Putamen (tissue), 1 donor: ENCODE results near the gene ARHGEF17.
A peak's percentile ranks its signal among the peaks of the same experiment; 100 is the strongest.

Source experiments
- DNase-seq: peaks from one replicate; pipeline ENCODE4 v3.0.0-alpha.2; 2016; ENCODE audit warnings: low spot score

ARHGEF17 gene

GRCh38 chr11:73330569-73331093 lies 22.6 kb downstream of the ARHGEF17 start:
- no peak for DNase-seq

GRCh38 chr11:73331138-73331916 lies 23.3 kb downstream of the ARHGEF17 start:
- no peak for DNase-seq

DNA sequence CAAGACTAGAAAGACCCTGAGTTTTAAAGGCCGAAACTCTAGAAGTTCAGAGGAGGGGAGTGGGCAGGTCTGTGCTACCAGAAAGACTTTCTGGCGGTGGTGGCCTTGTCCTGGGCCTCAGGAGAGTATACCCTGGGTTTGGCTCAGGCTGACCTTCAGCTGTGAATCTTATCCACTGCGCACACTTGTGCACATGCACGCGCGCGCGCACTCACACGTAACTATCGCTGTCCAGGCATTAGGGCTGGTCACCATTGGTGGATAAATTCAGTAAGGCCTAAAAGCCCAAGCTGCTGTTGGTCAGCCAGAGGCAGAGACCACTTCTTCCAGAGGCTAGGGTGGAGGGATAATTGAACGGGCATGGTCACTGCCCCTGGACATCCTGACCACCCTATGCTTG lies 25.1 kb downstream of the ARHGEF17 start:
- DNase-seq, result no peak

- no peak for DNase-seq
These were observed 25.7 kb downstream of the ARHGEF17 start for GRCh38 chr11:73333640-73334383.

DNA sequence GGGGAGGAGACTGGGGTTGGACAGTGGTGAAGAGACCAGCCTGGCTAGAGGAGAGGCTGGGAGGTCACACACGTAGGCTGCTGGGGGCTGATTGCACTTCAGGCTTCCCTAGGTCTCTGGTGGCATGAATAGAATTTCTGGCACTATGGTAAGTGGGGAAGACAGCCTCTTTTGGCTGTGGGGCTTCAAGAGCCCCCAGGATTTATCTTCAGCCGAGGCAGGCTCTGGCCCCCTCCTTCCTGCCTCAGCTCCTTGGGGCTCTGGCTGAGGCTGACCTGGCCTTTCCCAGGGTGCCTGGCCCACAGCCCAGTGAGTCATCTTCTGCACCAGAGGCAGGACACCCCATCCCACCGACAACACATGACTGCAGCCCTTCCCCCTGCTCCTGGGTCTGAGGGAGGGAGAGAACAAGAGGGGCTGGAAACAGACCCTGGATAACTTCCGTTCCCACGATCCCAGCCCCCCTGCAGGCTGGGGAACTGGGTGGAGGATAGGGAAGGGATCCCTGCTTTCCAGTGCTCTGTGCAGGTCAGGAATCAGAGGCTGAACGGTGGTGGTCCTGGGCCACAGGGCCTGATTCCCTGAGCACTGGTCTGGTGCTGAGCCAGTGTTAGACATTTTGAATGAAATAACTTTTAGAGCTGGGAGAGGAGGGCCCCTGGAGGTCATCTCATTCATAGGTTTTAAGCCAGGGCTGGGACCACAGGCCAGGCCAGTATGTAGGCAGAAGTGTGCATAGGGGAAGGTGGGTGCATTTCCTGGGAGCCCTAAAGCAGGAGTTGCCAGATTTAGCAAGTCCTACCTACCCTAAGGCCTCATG lies 26.5 kb downstream of the ARHGEF17 start:
- DNase-seq, result no peak

- DNase-seq, result peak; percentile 77
These were observed 27.3 kb downstream of the ARHGEF17 start for GRCh38 chr11:73335204-73335923.

- no peak for DNase-seq
These were observed 29.8 kb downstream of the ARHGEF17 start for GRCh38 chr11:73337846-73338245.

DNA sequence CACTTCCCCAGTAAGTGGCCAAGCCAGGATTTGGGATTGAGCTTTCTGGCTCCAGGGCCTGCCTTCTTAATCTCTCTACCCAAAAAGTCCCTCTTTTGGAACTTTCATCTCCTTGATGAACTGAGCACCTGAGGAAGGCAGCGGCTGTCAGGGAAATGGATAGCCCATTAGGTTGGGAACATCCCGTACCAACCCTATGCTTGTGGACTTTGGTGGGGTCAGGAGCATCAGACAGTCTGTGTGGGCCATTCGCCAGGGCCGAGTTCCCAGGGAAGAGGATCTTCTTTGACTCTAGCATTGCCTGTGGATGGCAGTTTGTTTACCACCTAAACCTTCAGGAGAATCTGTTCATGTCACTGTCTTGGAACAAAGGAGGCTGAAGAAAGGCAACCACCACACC lies 30.2 kb downstream of the ARHGEF17 start:
- DNase-seq, result no peak

GRCh38 chr11:73340164-73340563 lies 32.1 kb downstream of the ARHGEF17 start:
- DNase-seq, result no peak

GRCh38 chr11:73342633-73343032 lies 34.6 kb downstream of the ARHGEF17 start:
- DNase-seq, result no peak

GRCh38 chr11:73343076-73343873 lies 35.2 kb downstream of the ARHGEF17 start:
- DNase-seq, result no peak

DNA sequence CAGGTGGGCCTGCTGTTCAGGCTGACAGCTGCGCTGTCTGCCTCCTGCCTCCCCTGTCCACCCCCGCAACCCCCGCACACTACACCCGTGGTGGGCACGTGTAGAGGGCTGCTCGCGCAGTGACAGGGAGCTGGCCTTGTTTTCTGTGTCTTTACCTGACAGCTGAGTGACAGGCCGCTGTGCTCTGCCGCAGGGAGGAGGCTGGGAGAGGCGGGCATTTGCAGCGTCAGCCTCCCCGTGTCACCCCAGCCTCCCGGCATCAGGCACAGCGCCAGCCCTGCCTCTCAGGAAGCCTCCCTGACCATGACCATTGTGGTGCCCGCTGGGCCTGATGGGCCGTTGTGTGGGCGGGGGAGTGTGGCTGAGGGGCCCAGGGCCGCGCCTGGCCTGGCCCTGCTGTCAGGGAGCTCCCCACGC lies 36.1 kb downstream of the ARHGEF17 start:
- peak; percentile 83 for DNase-seq

DNA sequence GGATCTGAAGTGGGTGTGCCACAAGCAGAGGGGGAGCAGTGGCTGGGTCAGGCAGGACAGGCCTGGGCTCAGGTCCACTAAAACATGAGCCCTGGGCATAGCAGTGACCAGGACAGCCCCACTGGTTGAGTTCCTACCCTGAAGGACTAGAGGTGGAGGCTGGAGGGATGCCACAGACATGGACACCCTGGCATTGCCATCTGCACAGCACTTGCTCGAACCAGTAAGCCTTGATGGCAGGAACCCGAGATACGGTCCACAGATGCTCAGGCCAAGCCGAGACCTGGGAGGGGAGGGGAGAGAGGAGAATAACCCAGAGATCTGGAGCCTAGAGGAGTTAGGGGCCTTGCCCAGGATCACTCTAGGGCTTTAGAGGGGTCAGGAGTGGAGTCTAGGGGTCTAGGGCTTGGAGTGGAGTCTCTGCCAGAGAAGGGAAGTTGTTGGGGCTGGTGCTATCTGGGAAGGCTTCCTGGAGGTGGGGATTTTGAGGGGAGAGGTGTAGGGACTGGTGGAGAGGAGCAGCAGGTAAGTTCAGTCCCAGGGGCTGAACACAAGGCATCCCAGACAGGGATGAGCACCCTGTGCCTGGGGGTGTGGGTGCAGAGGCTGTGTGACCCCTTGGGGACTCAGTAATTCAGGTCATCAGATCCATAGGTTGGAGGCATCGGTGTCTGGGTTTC lies 37.5 kb downstream of the ARHGEF17 start:
- no peak for DNase-seq

- no peak for DNase-seq
These were observed 38.3 kb downstream of the ARHGEF17 start for GRCh38 chr11:73346186-73346935.

GRCh38 chr11:73347067-73347466 lies 39.0 kb downstream of the ARHGEF17 start:
- DNase-seq, result no peak

DNA sequence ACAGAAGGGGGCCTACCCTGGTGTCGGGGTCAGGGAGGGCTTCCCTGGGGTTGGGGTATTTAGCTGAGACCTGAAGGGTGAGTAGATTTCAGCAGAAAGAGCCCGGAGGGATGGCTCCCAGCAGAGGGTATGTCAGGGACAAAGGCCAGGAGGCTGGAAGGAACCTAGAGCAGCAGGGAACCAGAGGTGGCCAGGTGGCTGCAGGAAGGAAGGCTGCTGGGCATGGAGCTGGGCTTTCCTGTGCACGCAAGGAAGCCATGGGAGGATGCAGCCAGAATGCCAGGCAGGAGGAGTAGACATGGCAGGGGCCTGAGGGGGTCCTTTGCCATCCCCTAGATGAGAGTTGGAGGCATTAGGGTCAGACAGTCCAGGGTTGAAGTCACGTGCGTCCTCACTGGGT lies 40.8 kb downstream of the ARHGEF17 start:
- DNase-seq, result no peak

GRCh38 chr11:73349633-73350032 lies 41.6 kb downstream of the ARHGEF17 start:
- no peak for DNase-seq

DNA sequence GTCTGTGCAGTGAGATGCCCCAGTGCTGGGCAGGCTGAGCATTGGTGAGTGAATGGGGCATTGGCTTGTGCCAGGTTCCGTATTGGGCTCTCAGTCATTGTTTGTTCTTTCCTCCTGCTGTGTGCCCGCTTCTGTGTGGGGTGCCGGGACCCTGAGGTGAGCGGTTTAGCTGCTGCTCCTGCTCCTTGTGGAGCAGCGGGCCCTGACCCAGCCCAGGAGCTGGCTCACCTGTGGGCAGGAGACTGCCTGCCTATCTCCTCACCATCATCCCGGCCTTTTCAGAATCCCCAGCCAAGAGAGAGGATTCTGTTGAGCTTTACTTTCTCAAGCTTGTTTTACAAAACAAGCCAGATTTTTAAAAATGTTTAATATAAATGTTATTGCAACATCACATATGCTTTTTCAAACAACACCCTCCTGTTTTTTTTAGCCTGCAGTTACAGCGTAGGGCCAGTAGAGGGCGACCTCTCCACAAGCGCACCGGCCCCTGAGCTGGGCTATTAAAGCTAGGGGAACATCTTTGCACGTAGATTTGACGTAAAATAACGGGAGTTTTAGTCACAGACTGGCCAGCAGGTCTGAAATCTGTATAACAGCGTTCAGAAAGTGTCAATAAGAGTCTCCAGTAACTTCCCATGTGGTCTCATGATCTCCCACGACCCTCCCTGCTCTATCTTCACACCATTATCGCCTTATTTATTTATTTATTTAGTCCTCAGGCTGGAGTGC lies 43.0 kb downstream of the ARHGEF17 start:
- DNase-seq, result peak; percentile 60

DNA sequence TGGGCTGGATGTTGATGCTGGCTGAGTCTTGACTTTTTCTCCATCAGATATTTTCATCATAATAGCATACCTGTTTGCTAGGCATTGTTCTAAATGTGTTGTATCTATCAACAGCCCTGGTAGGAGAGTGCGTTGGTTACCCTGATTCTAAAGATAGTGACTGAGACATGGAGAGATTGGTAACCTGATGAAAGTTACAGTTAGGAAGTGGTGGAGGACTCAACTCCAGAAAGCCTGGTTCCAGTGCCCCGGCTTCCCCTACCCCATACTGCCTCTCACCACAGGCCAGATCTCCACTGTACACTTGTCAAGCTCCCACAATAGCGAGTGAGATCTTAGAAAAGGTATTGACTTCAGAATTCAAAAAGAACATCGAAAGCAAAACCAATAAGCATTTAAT lies 45.3 kb downstream of the ARHGEF17 start:
- DNase-seq, result no peak
